GM12874 (cell line): ENCODE data around the gene GPR107.

Source experiments
- CTCF ChIP-seq: IDR thresholded peaks from 2 replicates; pipeline ENCODE4 v1.5.1; 2011; ENCODE audit warnings: low read depth, mild to moderate bottlenecking, control low read depth, low read length, moderate library complexity; ENCODE audit not compliant: insufficient read depth

The GPR107 gene

GRCh38 chr9:130043654-130044623 is 9.8 kb upstream of the GPR107 start:
- no peak for TF ChIP-seq CTCF

GRCh38 chr9:130045725-130046450 is 7.8 kb upstream of the GPR107 start:
- TF ChIP-seq CTCF = no peak

DNA sequence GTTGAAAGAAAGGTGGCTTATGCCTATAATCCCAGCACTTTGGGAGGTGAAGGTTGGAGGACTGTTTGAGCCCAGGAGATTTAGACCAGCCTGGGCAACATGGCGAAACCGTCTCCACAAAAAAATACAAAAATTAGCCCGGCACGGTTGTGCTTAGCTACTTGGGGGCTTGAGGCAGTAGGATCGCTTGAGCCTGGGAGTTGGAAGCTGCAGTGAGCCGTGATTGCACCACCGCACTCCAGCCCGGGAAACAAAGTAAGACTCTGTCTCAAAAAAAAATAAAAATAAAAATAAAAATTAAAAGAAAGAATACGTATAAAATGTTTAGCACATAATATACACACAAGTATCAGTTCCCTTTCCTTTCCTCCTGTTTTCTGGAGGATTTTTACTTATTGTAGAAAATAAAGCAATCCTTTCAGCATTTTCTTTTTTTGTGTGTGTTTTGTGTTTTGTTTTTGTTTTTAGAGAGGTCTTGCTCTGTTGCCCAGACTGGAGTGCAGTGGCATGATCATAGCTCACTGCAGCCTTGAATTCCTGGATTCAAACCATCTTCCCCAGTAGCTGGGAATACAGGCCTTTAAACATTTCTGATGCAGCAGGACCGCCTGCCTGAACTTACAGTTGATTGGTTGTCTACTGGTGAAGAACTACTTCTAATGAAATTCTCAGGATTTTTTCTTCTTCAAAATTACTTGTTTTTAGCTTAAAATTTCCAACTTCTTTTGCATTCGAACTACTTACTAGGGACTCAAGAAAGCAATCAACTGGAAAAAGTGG is 4.1 kb upstream of the GPR107 start:
- TF ChIP-seq CTCF = no peak

DNA sequence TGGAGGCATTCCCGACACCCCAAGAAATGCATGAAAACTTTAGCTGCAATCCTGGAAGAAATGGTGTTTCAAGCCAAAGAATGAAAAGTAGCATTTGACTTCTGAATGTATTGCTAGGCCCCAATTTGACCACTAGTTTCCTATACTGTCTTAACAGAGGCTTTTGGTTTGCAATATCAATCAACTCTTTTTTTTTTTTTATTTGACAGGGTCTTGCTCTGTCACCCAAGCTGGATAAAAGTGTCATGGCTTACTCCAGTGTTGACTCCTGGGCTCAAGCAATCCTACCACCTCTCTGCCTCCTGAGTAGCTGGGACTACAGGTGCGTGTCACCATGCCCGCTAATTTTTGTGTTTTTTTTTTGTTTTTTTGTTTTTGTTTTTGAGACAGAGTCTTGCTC is 3.2 kb upstream of the GPR107 start:
- TF ChIP-seq CTCF = no peak

DNA sequence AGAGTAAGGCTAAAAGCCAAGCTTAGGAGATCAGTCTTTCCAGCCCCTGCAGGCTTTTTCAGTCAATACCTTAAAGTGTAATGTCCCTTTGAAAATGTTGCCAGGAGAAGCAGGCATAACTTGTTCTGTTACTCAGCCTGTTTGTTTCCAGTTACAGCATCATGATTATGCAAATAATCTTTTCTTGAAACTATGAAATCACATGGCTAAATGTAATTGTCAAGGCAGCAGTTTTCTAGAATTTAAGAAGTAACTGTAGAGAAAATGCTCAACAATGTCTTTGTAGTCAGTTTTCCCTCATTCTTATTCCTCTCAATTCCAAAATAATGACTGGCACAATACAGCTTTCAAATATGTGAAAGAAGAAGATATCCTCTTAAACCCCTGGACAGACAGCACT is 1.9 kb upstream of the GPR107 start:
- no peak for TF ChIP-seq CTCF

GRCh38 chr9:130053109-130053503 is 600 bp upstream of the GPR107 start:
- TF ChIP-seq CTCF = no peak

DNA sequence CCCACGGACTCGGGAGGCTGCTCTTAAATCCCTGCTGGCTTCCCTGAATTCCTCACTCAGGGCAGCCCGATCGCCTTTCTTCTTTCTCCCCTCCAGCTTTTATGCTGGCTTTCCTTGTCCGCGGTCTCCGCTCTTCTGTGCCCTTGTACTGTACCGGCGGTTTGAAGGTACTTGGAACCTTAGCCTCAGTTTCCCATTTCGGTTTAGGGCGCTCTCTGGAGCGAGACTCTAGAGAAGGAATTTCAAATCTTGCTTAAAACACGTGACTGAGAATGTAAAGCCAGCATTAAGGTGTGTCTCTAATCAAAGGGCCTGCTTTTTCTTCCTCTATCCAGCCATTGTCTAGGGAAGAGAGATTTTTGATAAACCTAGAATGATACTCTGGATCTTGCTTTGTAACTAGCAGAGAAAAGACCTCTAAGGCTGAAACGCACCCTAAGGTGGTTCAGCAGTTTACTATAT is 650 bp downstream of the GPR107 start:
- TF ChIP-seq CTCF = no peak
